ENCODE results near the gene UPF3A.

DNA sequence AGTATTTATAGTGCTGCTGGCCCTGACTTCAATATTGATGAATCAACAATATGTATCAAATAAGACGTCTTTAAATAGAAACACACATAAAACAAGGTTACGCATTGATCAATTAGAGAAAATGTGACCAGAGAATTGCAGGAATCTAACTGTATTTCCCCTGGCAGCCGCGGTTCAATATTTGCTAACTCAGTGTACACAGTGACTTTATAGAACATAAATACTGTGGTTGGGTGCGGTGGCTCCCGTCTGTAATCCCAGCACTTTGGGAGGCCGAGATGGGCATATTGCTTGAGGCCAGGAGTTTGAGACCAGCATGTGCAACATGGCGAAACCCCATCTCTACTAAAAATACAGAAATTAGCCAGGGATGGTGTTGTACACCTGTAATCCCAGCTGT, 22.8 kb upstream of the UPF3A start:
- TF ChIP-seq, protein P1, sequence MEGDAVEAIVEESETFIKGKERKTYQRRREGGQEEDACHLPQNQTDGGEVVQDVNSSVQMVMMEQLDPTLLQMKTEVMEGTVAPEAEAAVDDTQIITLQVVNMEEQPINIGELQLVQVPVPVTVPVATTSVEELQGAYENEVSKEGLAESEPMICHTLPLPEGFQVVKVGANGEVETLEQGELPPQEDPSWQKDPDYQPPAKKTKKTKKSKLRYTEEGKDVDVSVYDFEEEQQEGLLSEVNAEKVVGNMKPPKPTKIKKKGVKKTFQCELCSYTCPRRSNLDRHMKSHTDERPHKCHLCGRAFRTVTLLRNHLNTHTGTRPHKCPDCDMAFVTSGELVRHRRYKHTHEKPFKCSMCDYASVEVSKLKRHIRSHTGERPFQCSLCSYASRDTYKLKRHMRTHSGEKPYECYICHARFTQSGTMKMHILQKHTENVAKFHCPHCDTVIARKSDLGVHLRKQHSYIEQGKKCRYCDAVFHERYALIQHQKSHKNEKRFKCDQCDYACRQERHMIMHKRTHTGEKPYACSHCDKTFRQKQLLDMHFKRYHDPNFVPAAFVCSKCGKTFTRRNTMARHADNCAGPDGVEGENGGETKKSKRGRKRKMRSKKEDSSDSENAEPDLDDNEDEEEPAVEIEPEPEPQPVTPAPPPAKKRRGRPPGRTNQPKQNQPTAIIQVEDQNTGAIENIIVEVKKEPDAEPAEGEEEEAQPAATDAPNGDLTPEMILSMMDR (IDR thresholded peaks at IDR 0.05): no peak
- TF ChIP-seq POLR2A (IDR thresholded peaks at IDR 0.05): no peak
- no peak for TF ChIP-seq POLR2AphosphoS5 (IDR thresholded peaks at IDR 0.05)

Data from upper lobe of left lung (tissue), 4 donors.